WTC11 (cell line): ENCODE data around the gene PLA2G4A. TPM values are rescaled to one million over a fixed set of nuclear protein-coding genes. Genes with fewer than 3 reads are reported as not detected.

ENCODE experiments used
- ATAC-seq: fragments of 200-7000 bp; cut with Tn5 transposase; 2 replicates; pipeline ENCODE4 v1.10.0; 2021; ENCODE audit warnings: mild to moderate bottlenecking, moderate library complexity
- CTCF ChIA-PET: fragments of 300-600 bp; sonication (Branson Sonifier 250); formaldehyde crosslinking; loops from one replicate; lab custom pipeline; 2021; ENCODE audit warnings: antibody characterized with exemption; lab: Charles Lee
- POLR2A ChIA-PET: fragments of 350-600 bp; sonication (Branson Sonifier 250); formaldehyde crosslinking; loops from one replicate; lab custom pipeline; 2021; ENCODE audit warnings: antibody characterized with exemption; lab: Charles Lee
- DNase-seq: peaks from one replicate; pipeline ENCODE4 v3.0.0; 2021; ENCODE audit warnings: low spot score
- H3K27ac Mint-ChIP-seq: 2 replicates; pipeline ENCODE4 v1.8.0; 2021; ENCODE audit warnings: mixed read lengths
- H3K27me3 Mint-ChIP-seq: 2 replicates; pipeline ENCODE4 v1.8.0; 2021; ENCODE audit warnings: low read depth, mild to moderate bottlenecking, moderate library complexity, mixed read lengths
- H3K36me3 Mint-ChIP-seq: 2 replicates; pipeline ENCODE4 v1.8.0; 2021; ENCODE audit warnings: mixed read lengths
- H3K4me1 Mint-ChIP-seq: 2 replicates; pipeline ENCODE4 v1.8.0; 2022; ENCODE audit warnings: mixed read lengths
- H3K4me3 Mint-ChIP-seq: 2 replicates; pipeline ENCODE4 v1.8.0; 2021; ENCODE audit warnings: mild to moderate bottlenecking, moderate library complexity, mixed read lengths
- H3K9me3 Mint-ChIP-seq: 2 replicates; pipeline ENCODE4 v1.8.0; 2021; ENCODE audit warnings: mixed read lengths
- JAZF1 ChIP-seq: fragments of 250-450 bp; sonication (Bioruptor Pico); IDR thresholded peaks from 2 replicates; pipeline ENCODE4 v1.9.0; 2021; ENCODE audit warnings: moderate library complexity, mild to moderate bottlenecking, inconsistent platforms
- NFYB ChIP-seq: sonication (generic); formaldehyde crosslinking; conservative IDR thresholded peaks from 2 replicates; pipeline ENCODE4 v1.8.0; 2022; ENCODE audit warnings: low read depth, missing genetic modification reagents
- PRRX2 ChIP-seq: fragments of 250-450 bp; sonication (Bioruptor Pico); IDR thresholded peaks from 2 replicates; pipeline ENCODE4 v1.8.0; 2021; ENCODE audit warnings: mild to moderate bottlenecking
- RORB ChIP-seq: fragments of 250-450 bp; sonication (Bioruptor Pico); IDR thresholded peaks from 2 replicates; pipeline ENCODE4 v1.9.0; 2021; ENCODE audit warnings: mild to moderate bottlenecking
- ZNF121 ChIP-seq: sonication (generic); formaldehyde crosslinking; IDR thresholded peaks from 2 replicates; pipeline ENCODE4 v1.8.0; 2023; ENCODE audit warnings: missing genetic modification reagents
- total RNA-seq: library from RNA; stranded (reverse); gene quantifications from 3 replicates; pipeline ENCODE4 v1.2.3, GENCODE V29; 2021
- TF ChIP-seq, protein P1 (sequence below): sonication (generic); formaldehyde crosslinking; IDR thresholded peaks from 2 replicates; pipeline ENCODE4 v1.8.1; 2023; ENCODE audit warnings: mild to moderate bottlenecking, missing genetic modification reagents, borderline replicate concordance
- TF ChIP-seq, protein P2 (sequence below): sonication (generic); formaldehyde crosslinking; IDR thresholded peaks from 2 replicates; pipeline ENCODE4 v1.8.0; 2023; ENCODE audit warnings: mild to moderate bottlenecking, missing genetic modification reagents
- TF ChIP-seq, protein P3 (sequence below): sonication (generic); formaldehyde crosslinking; IDR thresholded peaks from 2 replicates; pipeline ENCODE4 v1.8.1; 2022; ENCODE audit warnings: mild to moderate bottlenecking, moderate library complexity, missing genetic modification reagents
- TF ChIP-seq, protein P4 (sequence below): sonication (generic); formaldehyde crosslinking; IDR thresholded peaks from 2 replicates; pipeline ENCODE4 v1.8.0; 2022; ENCODE audit warnings: mild to moderate bottlenecking, missing genetic modification reagents
- TF ChIP-seq, protein P5 (sequence below): fragments of 250-450 bp; sonication (Bioruptor Pico); conservative IDR thresholded peaks from 2 replicates; pipeline ENCODE4 v1.9.0; 2021; ENCODE audit warnings: mild to moderate bottlenecking
- TF ChIP-seq, protein P6 (sequence below): sonication (generic); formaldehyde crosslinking; IDR thresholded peaks from 2 replicates; pipeline ENCODE4 v1.8.1; 2023; ENCODE audit warnings: mild to moderate bottlenecking, moderate library complexity, missing genetic modification reagents
- TF ChIP-seq, protein P7 (sequence below): sonication (generic); formaldehyde crosslinking; IDR thresholded peaks from 2 replicates; pipeline ENCODE4 v1.8.1; 2023; ENCODE audit warnings: mild to moderate bottlenecking, missing genetic modification reagents, moderate library complexity
- TF ChIP-seq, protein P8 (sequence below): fragments of 250-450 bp; sonication (Bioruptor Pico); IDR thresholded peaks from 2 replicates; pipeline ENCODE4 v1.9.0; 2021; ENCODE audit warnings: moderate library complexity, mild to moderate bottlenecking, inconsistent platforms, borderline replicate concordance

PLA2G4A gene
- total RNA-seq, 1 experiment from 2014 or later, result 1.3 TPM

DNA sequence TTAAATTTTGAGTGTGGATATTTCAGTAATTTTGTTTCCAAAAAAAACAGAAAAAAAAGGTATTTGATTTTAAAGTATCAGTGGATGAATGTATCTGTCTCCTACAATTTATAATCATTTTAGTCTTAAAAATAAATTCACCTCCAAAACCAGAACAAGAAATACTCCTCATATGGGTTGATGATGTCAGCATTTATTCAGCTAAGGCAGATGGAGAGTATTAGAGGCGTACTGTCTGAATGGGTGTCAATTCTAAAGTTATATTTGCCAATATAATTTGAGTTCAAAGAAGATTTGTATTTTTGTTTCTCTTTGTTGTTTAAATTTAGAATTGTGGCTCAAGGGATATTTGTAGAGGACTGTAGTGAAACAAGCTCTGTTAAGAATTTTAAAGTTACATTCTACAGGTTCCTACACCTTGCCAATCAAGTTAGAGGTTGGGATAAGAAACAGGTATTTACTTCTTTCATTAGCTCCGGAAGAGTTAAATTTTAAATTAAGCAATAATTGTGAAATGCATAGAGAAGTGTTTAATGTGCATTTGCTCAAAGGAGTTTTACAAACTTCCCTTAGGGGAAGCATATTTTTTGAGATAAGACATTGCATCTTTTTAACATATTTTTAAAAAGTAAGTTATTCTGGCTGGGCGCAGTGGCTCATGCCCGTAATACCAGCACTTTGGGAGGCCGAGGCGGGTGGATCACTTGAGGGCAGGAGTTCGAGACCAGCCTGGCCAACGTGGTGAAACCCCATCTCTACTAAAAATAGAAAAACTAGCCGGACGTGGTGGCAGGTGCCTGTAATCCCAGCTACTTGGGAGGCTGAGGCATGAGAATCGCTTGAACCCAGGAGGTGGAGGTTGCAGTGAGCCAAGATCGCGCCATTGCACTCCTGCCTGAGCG lies 1.2 kb downstream of the PLA2G4A start:
- Mint-ChIP-seq H3K27me3 (peaks cover 10% of the 10 kb centered on the region; the same call in 1 of the 2 replicates), H3K36me3 (no peaks in the 10 kb centered on the region), H3K4me1 (peaks cover 12% of the 10 kb centered on the region), H3K4me3 (peak overlapping the region; percentile 86), H3K9me3 (no peaks in the 10 kb centered on the region), H3K27ac (no peak overlapping the region)
- ChIA-PET POLR2A (no interaction called here), CTCF (interaction anchor here (0.9 kb wide), 1 partner anchor 357 kb away, joined by 3 read pairs; no protein-coding TSS in a partner anchor)
- ATAC-seq, result no peak
- TF ChIP-seq, protein P1, sequence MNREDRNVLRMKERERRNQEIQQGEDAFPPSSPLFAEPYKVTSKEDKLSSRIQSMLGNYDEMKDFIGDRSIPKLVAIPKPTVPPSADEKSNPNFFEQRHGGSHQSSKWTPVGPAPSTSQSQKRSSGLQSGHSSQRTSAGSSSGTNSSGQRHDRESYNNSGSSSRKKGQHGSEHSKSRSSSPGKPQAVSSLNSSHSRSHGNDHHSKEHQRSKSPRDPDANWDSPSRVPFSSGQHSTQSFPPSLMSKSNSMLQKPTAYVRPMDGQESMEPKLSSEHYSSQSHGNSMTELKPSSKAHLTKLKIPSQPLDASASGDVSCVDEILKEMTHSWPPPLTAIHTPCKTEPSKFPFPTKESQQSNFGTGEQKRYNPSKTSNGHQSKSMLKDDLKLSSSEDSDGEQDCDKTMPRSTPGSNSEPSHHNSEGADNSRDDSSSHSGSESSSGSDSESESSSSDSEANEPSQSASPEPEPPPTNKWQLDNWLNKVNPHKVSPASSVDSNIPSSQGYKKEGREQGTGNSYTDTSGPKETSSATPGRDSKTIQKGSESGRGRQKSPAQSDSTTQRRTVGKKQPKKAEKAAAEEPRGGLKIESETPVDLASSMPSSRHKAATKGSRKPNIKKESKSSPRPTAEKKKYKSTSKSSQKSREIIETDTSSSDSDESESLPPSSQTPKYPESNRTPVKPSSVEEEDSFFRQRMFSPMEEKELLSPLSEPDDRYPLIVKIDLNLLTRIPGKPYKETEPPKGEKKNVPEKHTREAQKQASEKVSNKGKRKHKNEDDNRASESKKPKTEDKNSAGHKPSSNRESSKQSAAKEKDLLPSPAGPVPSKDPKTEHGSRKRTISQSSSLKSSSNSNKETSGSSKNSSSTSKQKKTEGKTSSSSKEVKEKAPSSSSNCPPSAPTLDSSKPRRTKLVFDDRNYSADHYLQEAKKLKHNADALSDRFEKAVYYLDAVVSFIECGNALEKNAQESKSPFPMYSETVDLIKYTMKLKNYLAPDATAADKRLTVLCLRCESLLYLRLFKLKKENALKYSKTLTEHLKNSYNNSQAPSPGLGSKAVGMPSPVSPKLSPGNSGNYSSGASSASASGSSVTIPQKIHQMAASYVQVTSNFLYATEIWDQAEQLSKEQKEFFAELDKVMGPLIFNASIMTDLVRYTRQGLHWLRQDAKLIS, result no peak
- no peak for TF ChIP-seq NFYB
- TF ChIP-seq, protein P2, sequence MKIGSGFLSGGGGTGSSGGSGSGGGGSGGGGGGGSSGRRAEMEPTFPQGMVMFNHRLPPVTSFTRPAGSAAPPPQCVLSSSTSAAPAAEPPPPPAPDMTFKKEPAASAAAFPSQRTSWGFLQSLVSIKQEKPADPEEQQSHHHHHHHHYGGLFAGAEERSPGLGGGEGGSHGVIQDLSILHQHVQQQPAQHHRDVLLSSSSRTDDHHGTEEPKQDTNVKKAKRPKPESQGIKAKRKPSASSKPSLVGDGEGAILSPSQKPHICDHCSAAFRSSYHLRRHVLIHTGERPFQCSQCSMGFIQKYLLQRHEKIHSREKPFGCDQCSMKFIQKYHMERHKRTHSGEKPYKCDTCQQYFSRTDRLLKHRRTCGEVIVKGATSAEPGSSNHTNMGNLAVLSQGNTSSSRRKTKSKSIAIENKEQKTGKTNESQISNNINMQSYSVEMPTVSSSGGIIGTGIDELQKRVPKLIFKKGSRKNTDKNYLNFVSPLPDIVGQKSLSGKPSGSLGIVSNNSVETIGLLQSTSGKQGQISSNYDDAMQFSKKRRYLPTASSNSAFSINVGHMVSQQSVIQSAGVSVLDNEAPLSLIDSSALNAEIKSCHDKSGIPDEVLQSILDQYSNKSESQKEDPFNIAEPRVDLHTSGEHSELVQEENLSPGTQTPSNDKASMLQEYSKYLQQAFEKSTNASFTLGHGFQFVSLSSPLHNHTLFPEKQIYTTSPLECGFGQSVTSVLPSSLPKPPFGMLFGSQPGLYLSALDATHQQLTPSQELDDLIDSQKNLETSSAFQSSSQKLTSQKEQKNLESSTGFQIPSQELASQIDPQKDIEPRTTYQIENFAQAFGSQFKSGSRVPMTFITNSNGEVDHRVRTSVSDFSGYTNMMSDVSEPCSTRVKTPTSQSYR (CRISPR knock-in tag), result no peak
- TF ChIP-seq, protein P3, sequence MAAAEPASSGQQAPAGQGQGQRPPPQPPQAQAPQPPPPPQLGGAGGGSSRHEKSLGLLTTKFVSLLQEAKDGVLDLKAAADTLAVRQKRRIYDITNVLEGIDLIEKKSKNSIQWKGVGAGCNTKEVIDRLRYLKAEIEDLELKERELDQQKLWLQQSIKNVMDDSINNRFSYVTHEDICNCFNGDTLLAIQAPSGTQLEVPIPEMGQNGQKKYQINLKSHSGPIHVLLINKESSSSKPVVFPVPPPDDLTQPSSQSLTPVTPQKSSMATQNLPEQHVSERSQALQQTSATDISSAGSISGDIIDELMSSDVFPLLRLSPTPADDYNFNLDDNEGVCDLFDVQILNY, result no peak
- TF ChIP-seq, protein P4, sequence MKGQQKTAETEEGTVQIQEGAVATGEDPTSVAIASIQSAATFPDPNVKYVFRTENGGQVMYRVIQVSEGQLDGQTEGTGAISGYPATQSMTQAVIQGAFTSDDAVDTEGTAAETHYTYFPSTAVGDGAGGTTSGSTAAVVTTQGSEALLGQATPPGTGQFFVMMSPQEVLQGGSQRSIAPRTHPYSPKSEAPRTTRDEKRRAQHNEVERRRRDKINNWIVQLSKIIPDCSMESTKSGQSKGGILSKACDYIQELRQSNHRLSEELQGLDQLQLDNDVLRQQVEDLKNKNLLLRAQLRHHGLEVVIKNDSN (CRISPR knock-in tag), result no peak
- TF ChIP-seq, protein P5, sequence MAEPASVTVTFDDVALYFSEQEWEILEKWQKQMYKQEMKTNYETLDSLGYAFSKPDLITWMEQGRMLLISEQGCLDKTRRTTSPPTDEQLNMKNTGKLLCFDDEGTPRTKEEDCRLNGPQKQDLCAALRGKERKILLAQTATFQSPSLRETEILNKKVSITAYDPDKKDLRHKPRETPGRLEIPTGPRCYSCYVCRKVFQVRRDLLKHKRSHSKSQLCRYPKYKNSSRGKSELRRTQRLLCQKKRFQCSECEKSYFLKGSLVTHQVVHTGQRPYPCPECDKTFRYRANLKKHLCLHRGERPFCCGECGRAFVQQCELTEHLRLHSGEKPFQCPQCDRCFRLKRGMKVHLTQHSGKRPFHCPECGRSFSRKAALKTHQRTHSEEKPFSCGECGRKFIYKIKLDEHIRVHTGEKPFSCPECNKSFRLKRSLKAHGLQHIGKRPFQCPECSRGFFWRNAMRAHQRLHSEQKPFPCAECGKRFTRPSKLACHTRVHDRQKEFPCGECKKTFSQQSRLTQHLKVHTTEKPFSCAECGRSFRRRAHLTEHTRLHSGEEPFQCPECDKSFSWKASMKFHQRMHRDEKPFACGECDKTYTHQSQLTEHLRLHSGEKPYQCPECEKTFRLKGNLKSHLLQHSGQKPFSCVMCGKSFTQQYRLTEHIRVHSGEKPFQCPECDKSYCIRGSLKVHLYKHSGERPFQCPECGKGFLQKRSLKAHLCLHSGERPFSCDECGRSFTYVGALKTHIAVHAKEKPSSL (CRISPR knock-in tag), result no peak
- TF ChIP-seq, protein P6, sequence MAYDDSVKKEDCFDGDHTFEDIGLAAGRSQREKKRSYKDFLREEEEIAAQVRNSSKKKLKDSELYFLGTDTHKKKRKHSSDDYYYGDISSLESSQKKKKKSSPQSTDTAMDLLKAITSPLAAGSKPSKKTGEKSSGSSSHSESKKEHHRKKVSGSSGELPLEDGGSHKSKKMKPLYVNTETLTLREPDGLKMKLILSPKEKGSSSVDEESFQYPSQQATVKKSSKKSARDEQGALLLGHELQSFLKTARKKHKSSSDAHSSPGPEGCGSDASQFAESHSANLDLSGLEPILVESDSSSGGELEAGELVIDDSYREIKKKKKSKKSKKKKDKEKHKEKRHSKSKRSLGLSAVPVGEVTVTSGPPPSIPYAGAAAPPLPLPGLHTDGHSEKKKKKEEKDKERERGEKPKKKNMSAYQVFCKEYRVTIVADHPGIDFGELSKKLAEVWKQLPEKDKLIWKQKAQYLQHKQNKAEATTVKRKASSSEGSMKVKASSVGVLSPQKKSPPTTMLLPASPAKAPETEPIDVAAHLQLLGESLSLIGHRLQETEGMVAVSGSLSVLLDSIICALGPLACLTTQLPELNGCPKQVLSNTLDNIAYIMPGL, result no peak
- no peak for TF ChIP-seq RORB (CRISPR knock-in tag)
- TF ChIP-seq, protein P7, sequence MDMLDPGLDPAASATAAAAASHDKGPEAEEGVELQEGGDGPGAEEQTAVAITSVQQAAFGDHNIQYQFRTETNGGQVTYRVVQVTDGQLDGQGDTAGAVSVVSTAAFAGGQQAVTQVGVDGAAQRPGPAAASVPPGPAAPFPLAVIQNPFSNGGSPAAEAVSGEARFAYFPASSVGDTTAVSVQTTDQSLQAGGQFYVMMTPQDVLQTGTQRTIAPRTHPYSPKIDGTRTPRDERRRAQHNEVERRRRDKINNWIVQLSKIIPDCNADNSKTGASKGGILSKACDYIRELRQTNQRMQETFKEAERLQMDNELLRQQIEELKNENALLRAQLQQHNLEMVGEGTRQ (CRISPR knock-in tag), result no peak
- TF ChIP-seq ZNF121 (CRISPR knock-in tag), result no peak
- TF ChIP-seq PRRX2 (CRISPR knock-in tag), result no peak
- TF ChIP-seq, protein P8, sequence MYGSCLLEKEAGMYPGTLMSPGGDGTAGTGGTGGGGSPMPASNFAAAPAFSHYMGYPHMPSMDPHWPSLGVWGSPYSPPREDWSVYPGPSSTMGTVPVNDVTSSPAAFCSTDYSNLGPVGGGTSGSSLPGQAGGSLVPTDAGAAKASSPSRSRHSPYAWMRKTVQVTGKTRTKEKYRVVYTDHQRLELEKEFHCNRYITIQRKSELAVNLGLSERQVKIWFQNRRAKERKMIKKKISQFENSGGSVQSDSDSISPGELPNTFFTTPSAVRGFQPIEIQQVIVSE, result no peak
- TF ChIP-seq JAZF1 (CRISPR knock-in tag), result no peak
- DNase-seq, result no peak
